Measurements from ENCODE around the gene SCGB1D2. TPM values are rescaled to one million over a fixed set of nuclear protein-coding genes. Genes with fewer than 3 reads are reported as not detected.
A peak's percentile ranks its signal among the peaks of the same experiment; 100 is the strongest.

Gene SCGB1D2
- total RNA-seq, 1 experiment from 2014 or later, result not detected

- no peak for DNase-seq (ENCODE audit: low read depth)
Observed at GRCh38 chr11:62260261-62260953, 18.4 kb downstream of the SCGB1D2 start.

GRCh38 chr11:62264004-62264403 is 22.0 kb downstream of the SCGB1D2 start:
- DNase-seq (ENCODE audit: low read depth), result no peak

- peak; percentile 49 for DNase-seq (ENCODE audit: low read depth)
Observed at GRCh38 chr11:62266558-62266957, 24.5 kb downstream of the SCGB1D2 start.

GRCh38 chr11:62267050-62267449 is 25.0 kb downstream of the SCGB1D2 start:
- DNase-seq (ENCODE audit: low read depth), result no peak

GRCh38 chr11:62267576-62267975 is 25.5 kb downstream of the SCGB1D2 start:
- DNase-seq (ENCODE audit: low read depth), result peak; percentile 44

GRCh38 chr11:62269654-62270278 is 27.7 kb downstream of the SCGB1D2 start, which contains the start of gene SCGB2A2:
Gene SCGB2A2, plus strand, starts transcription at chr11:62270158. Its CDS starts 59 bp downstream, at chr11:62270217.
- DNase-seq (ENCODE audit: low read depth), result no peak

- no peak for DNase-seq (ENCODE audit: low read depth)
Observed at GRCh38 chr11:62273284-62273683, 31.2 kb downstream of the SCGB1D2 start.

GRCh38 chr11:62273789-62274275 is 31.8 kb downstream of the SCGB1D2 start:
- no peak for DNase-seq (ENCODE audit: low read depth)

- no peak for DNase-seq (ENCODE audit: low read depth)
Observed at GRCh38 chr11:62280452-62280851, 38.4 kb downstream of the SCGB1D2 start.

Other genes with a start within 250 kb of the SCGB1D2 start
- gene INCENP, start 118.2 kb upstream of the SCGB1D2 start, total RNA-seq (2014; rRNA removed; shearing (Covaris generic)), result 89.0 and 105 TPM in 2 replicates
- not detected in 2 replicates for gene SCGB1D1, start 52.0 kb upstream of the SCGB1D2 start, total RNA-seq (2014; rRNA removed; shearing (Covaris generic))
- not detected in 2 replicates for gene SCGB2A1, start 33.6 kb upstream of the SCGB1D2 start, total RNA-seq (2014; rRNA removed; shearing (Covaris generic))
- gene SCGB2A2, start 27.9 kb downstream of the SCGB1D2 start, total RNA-seq (2014; rRNA removed; shearing (Covaris generic)), result not detected in 2 replicates
- not detected in 2 replicates for gene SCGB1D4, start 56.8 kb downstream of the SCGB1D2 start, total RNA-seq (2014; rRNA removed; shearing (Covaris generic))
- 1.9 TPM in 2 replicates for gene ASRGL1, start 95.2 kb downstream of the SCGB1D2 start, total RNA-seq (2014; rRNA removed; shearing (Covaris generic))
- not detected in 2 replicates for gene SCGB1A1, start 176.8 kb downstream of the SCGB1D2 start, total RNA-seq (2014; rRNA removed; shearing (Covaris generic))

All from RPMI7951 (cell line).